Renal cortical epithelial cell (primary cell): ENCODE results near the gene CCL15. TPM values are rescaled to one million over a fixed set of nuclear protein-coding genes. Genes with fewer than 3 reads are reported as not detected.

ENCODE experiments used
- total RNA-seq: library from RNA; depleted of rRNA; stranded (reverse); fragments of >200 nt; gene quantifications from 2 replicates; pipeline ENCODE4 v1.2.3, GENCODE V29; 2014

CCL15 gene
- total RNA-seq, 1 donor from 2014 or later = not detected

Other genes with a start within 250 kb of the CCL15 start
- 0.05 TPM in 1 of 2 replicates, not detected in the other for gene GAS2L2, start 248.3 kb downstream of the CCL15 start, total RNA-seq
- not detected in 2 replicates for gene C17orf50, start 240.7 kb downstream of the CCL15 start, total RNA-seq
- gene MMP28, start 205.9 kb downstream of the CCL15 start, total RNA-seq = 0.52 and 1.8 TPM in 2 replicates
- gene TAF15, start 192.1 kb downstream of the CCL15 start, total RNA-seq = 36.8 and 142 TPM in 2 replicates
- not detected in 2 replicates for gene HEATR9, start 132.7 kb downstream of the CCL15 start, total RNA-seq
- not detected in 2 replicates for gene CCL5, start 121.2 kb downstream of the CCL15 start, total RNA-seq
- 0.20 and 1.6 TPM in 2 replicates for gene RDM1, start 70.8 kb downstream of the CCL15 start, total RNA-seq
- gene LYZL6, start 57.8 kb downstream of the CCL15 start, total RNA-seq = not detected in 2 replicates
- gene CCL16, start 20.1 kb downstream of the CCL15 start, total RNA-seq = not detected in 2 replicates
- not detected in 2 replicates for gene CCL14, start 14.8 kb downstream of the CCL15 start, total RNA-seq
- gene CCL23, start 16.4 kb upstream of the CCL15 start, total RNA-seq = not detected in 2 replicates
- gene CCL18, start 62.7 kb upstream of the CCL15 start, total RNA-seq = 0.69 TPM in 1 of 2 replicates, not detected in the other
- not detected in 2 replicates for gene CCL3, start 88.6 kb upstream of the CCL15 start, total RNA-seq
- not detected in 2 replicates for gene CCL4, start 102.3 kb upstream of the CCL15 start, total RNA-seq
- 2.3 and 2.6 TPM in 2 replicates for gene TBC1D3B, start 175.1 kb upstream of the CCL15 start, total RNA-seq
- not detected in 2 replicates for gene CCL3L1, start 195.2 kb upstream of the CCL15 start, total RNA-seq
- not detected in 2 replicates for gene CCL4L2, start 209.5 kb upstream of the CCL15 start, total RNA-seq